ENCODE results near the gene MARCHF7. TPM values are rescaled to one million over a fixed set of nuclear protein-coding genes. Genes with fewer than 3 reads are reported as not detected.
"Not testable (repeated sequence)": the region's sequence is repeated elsewhere in the genome, so short reads cannot be mapped to it uniquely, and the experiment has no call there.

Gene MARCHF7, protein sequence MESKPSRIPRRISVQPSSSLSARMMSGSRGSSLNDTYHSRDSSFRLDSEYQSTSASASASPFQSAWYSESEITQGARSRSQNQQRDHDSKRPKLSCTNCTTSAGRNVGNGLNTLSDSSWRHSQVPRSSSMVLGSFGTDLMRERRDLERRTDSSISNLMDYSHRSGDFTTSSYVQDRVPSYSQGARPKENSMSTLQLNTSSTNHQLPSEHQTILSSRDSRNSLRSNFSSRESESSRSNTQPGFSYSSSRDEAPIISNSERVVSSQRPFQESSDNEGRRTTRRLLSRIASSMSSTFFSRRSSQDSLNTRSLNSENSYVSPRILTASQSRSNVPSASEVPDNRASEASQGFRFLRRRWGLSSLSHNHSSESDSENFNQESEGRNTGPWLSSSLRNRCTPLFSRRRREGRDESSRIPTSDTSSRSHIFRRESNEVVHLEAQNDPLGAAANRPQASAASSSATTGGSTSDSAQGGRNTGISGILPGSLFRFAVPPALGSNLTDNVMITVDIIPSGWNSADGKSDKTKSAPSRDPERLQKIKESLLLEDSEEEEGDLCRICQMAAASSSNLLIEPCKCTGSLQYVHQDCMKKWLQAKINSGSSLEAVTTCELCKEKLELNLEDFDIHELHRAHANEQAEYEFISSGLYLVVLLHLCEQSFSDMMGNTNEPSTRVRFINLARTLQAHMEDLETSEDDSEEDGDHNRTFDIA
- 76.5 and 80.3 TPM in 2 replicates for total RNA-seq

DNA sequence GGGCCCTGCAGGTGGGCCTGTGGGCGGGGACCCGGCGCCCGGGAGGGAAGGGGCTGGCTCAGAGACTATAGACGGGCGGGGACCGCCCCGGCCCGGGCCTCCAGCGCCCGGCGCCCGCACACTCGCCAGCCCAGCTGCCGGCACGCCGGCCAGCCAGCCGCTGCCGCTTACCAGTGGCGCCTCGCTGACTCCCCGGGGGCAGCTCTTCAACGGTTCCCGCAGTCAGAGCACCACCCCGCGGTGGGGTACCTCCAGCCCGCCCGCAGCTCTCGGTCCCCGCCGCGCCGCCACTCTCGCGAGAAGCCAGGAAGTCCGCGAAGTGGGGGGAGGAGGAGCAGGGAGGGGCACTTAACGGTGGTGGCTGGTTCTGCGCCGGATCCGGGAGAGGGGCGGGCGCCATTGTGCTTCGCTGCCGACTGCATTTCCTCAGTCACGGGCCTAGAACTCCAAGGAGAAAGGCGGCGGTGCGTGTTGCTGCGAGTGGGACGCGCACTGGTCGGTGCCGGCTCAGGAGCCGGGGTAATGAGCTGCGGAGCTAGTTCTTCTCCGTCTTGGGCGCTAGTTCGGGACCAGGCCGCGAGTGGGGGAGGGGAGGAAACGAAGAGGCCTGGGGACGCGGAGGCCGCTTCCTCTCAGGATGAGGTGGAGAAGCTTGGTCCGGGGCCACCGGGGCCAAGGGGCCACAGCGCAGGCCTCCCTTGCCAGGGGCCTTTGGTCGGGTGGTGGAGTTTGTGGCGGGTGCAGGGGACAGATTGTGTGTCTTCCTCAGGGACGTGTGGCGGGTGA lies at the start of gene MARCHF7:
Gene MARCHF7 (plus strand): TSS at position 364 of the 786 bp plus-strand sequence. CDS start 16,517 bp downstream, outside the sequence.
- intact Hi-C loops (cut with micrococcal nuclease): loop anchor here (1.0 to 10.0 kb wide), 10 partner anchors 97 to 1815 kb away; partner anchors contain the start of genes CCDC148, LY75, PKP4 and PSMD14

DNA sequence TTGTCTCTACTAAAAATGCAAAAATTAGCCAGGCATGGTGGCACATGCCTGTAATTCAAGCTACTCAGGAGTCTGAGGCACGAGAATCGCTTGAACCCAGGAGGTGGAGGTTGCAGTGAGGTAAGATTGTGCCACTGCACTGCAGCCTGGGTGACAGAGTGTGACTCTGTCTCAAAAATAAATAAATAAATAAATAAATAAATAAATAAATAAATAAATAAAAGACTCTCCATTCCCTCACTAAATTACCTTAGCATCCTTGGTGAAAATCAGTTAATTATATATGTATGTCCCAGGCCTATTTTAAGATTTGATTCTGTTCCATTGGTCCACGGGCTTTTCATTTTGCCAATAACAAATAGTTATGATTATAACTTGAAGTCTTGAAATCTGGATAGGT lies 44.9 kb upstream of the MARCHF7 start:
- H3K4me3 Mint-ChIP-seq; H3K36me3 Mint-ChIP-seq (ENCODE audit: low read depth); H3K27ac Mint-ChIP-seq; H3K4me1 Mint-ChIP-seq (ENCODE audit: low read depth); H3K9me3 Mint-ChIP-seq; intact Hi-C loops (cut with micrococcal nuclease); H3K27me3 Mint-ChIP-seq (ENCODE audit: insufficient read depth); DNase-seq (ENCODE audit: low spot score): not testable (repeated sequence)

More for the DNA sequence above, at the start of gene MARCHF7:
- Mint-ChIP-seq H3K9me3 (no peaks in the 10 kb centered on the region), H3K4me1 (ENCODE audit: low read depth) (peaks cover 44% of the 10 kb centered on the region), H3K36me3 (ENCODE audit: low read depth) (peaks cover 40% of the 10 kb centered on the region), H3K27me3 (ENCODE audit: insufficient read depth) (no peaks in the 10 kb centered on the region), H3K27ac (peak within 1 kb of the TSS; percentile 98), H3K4me3 (peak within 1 kb of the TSS; percentile 98)
- peak; percentile 96 for DNase-seq (ENCODE audit: low spot score)

DNA sequence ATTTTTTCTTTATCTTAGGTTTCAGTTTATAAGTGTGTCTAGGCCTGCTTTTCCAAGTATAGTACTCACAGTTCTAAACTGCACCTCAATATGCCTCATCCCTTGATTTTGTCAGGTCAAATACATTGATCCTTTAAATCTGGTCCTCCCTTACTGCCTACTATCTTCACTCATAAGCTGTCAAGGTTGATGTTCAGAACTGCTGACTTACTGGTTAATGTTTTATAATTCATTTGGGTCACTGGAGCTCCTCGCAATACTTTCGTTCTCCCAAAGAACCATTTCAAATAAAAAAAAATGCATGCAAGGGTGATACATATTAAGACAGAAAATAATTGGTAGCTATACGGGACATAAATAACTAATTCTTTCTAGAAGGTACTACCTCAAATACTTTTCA lies 41.3 kb upstream of the MARCHF7 start:
- Mint-ChIP-seq H3K36me3 (ENCODE audit: low read depth) (no peaks in the 10 kb centered on the region), H3K9me3 (no peaks in the 10 kb centered on the region), H3K27me3 (ENCODE audit: insufficient read depth) (peaks cover 2% of the 10 kb centered on the region), H3K4me3 (no peak overlapping the region), H3K4me1 (ENCODE audit: low read depth) (no peaks in the 10 kb centered on the region), H3K27ac (no peak overlapping the region)
- intact Hi-C loops (cut with micrococcal nuclease): no loop called here
- no peak for DNase-seq (ENCODE audit: low spot score)

DNA sequence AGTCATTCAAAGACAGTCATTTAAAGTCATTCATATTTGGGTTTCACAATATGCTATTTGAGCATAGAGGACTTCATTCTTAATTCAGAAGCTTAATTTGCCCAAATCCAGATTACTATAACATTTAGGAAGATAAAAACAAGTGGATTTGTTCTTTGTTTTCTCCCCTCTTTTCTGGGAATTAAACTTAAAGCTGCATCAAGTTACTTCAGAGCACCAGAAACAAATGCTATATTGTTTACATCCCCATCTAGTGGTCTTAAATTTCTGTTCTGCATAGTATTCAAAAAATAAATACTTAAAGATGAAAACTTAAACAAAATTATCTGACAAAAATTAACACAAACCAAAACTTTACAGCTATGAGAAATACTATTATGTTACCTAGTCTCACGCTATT lies 34.7 kb upstream of the MARCHF7 start:
- intact Hi-C loops (cut with micrococcal nuclease): no loop called here
- Mint-ChIP-seq H3K4me1 (ENCODE audit: low read depth) (no peaks in the 10 kb centered on the region), H3K36me3 (ENCODE audit: low read depth) (no peaks in the 10 kb centered on the region), H3K9me3 (no peaks in the 10 kb centered on the region), H3K27ac (no peak overlapping the region), H3K27me3 (ENCODE audit: insufficient read depth) (peaks cover 5% of the 10 kb centered on the region), H3K4me3 (no peak overlapping the region)
- no peak for DNase-seq (ENCODE audit: low spot score)

DNA sequence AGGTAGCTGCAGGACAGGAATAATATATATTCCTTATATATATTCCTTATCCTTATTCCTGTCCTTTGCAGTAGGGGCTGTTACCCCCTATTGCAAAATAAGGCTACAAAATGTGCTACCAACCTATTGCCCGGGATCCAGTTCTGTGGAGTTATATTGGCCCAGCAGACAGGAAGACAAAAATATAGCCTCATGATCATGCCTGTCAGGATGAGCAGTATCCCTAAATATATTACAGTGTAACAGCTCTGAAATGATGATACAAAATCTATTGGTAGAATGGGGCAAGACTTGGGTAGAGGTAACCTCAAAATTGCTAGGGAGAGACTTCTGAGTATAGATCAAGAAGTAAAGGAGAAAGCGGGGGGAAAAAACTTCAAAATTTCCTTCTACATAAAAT lies 31.6 kb upstream of the MARCHF7 start:
- H3K4me1 Mint-ChIP-seq (ENCODE audit: low read depth): no peaks in the 10 kb centered on the region
- no peak for DNase-seq (ENCODE audit: low spot score)
- no peak overlapping the region for H3K4me3 Mint-ChIP-seq
- no peaks in the 10 kb centered on the region for H3K9me3 Mint-ChIP-seq
- H3K36me3 Mint-ChIP-seq (ENCODE audit: low read depth): no peaks in the 10 kb centered on the region
- no peak overlapping the region for H3K27ac Mint-ChIP-seq
- peaks cover 5% of the 10 kb centered on the region for H3K27me3 Mint-ChIP-seq (ENCODE audit: insufficient read depth)
- intact Hi-C loops (cut with micrococcal nuclease): no loop called here

DNA sequence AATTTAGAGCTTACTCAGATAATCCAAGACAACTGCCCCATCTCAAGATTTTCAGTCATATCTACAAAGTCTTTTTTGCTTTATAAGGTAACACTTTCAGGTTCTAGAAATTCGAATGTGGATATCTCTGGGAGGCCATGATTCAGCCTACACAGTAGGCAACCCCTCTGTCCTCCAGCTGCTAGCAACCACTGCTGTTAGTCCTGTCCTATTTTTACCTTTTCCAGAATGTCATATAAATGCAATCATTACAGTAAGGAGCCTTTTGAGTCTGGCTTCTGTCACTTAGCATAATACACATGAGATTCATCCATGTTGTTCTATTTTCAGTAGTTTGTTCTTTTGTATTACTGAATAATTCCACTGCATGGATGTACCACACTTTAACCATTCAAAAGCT lies 28.5 kb upstream of the MARCHF7 start:
- Mint-ChIP-seq H3K36me3 (ENCODE audit: low read depth) (no peaks in the 10 kb centered on the region), H3K4me1 (ENCODE audit: low read depth) (no peaks in the 10 kb centered on the region), H3K27me3 (ENCODE audit: insufficient read depth) (peaks cover 5% of the 10 kb centered on the region), H3K27ac (no peak overlapping the region), H3K4me3 (no peak overlapping the region), H3K9me3 (no peaks in the 10 kb centered on the region)
- intact Hi-C loops (cut with micrococcal nuclease): no loop called here
- no peak for DNase-seq (ENCODE audit: low spot score)

DNA sequence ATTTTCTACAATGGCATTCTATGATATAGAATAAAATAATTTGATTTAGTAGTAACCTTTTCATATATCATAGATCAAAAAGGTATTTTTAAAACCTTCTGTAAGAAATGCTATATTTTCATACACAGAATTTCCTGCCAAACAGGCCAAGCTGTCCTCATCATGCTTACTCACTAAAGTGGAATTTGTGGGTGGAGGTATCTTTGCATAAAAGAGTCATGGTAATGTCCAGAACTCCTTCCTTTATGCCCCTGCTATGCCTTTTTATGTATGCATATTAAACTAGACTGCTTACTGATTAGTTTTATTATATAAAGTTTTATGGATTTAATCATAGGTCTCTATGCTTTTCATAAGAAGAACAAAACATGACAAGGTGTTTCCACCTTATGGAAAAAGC lies 27.5 kb upstream of the MARCHF7 start:
- intact Hi-C loops (cut with micrococcal nuclease): no loop called here
- Mint-ChIP-seq H3K4me1 (ENCODE audit: low read depth) (no peaks in the 10 kb centered on the region), H3K27me3 (ENCODE audit: insufficient read depth) (peaks cover 5% of the 10 kb centered on the region), H3K36me3 (ENCODE audit: low read depth) (no peaks in the 10 kb centered on the region), H3K4me3 (no peak overlapping the region), H3K27ac (no peak overlapping the region), H3K9me3 (no peaks in the 10 kb centered on the region)
- DNase-seq (ENCODE audit: low spot score): no peak

DNA sequence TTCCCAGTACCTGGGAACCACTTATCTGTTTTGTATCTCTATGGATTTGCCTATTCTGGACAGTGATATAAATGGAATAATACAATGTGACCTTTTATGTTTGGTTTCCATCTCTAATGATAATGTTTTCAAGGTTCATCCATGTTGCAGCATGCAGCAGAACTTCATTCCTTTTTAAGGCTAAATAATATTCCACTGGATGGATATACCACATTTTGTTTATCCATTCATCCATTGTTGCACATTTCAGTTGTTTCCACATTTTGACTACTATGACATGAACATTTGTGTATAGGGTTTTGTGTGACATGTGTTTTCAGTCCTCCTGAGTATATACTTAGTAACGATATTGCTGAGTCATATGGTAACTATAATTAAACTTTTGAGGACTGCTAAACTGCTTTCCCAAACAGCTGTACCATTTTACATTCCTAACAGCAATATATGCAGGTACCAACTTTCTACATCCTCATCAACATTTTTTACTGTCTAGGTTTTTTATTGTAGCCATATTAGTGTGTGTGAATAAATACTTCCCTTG lies 17.7 kb upstream of the MARCHF7 start:
- H3K36me3 Mint-ChIP-seq (ENCODE audit: low read depth): no peaks in the 10 kb centered on the region
- intact Hi-C loops (cut with micrococcal nuclease): no loop called here
- no peaks in the 10 kb centered on the region for H3K27me3 Mint-ChIP-seq (ENCODE audit: insufficient read depth)
- H3K27ac Mint-ChIP-seq: no peak overlapping the region
- no peak overlapping the region for H3K4me3 Mint-ChIP-seq
- H3K4me1 Mint-ChIP-seq (ENCODE audit: low read depth): no peaks in the 10 kb centered on the region
- peaks cover 5% of the 10 kb centered on the region for H3K9me3 Mint-ChIP-seq
- no peak for DNase-seq (ENCODE audit: low spot score)

DNA sequence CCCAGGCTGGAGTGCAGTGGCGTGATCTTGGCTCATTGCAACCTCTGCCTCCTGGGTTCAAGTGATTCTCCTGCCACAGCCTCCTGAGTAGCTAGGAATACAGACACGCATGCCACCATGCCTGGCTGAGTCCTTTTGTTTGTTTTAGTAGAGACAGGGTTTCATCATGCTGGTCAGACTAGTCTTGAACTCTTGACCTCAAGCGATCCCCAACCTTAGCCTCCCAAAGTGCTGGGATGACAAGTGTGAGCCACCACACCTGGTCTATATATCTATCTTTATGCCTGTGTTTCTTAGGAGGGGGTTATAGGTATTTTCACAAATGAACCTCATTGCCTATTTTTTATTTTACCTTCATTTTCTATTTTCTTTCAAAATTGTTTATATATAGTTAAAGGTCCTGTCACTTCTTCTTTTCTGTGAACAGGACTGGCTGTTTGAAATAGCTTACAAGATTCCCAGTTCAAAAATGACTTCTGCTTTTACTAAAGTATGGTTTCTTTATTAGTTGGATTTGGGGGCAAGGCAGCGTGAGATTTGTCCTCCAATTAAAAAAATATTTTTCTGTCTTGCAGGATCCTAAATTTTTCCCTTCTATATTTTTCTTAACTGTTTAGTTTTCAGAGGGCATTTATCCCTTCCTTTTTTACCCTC lies 16.4 kb upstream of the MARCHF7 start:
- DNase-seq (ENCODE audit: low spot score): no peak
- Mint-ChIP-seq H3K27ac (no peak overlapping the region), H3K36me3 (ENCODE audit: low read depth) (no peaks in the 10 kb centered on the region), H3K4me1 (ENCODE audit: low read depth) (no peaks in the 10 kb centered on the region), H3K27me3 (ENCODE audit: insufficient read depth) (no peaks in the 10 kb centered on the region), H3K9me3 (peaks cover 5% of the 10 kb centered on the region), H3K4me3 (no peak overlapping the region)
- intact Hi-C loops (cut with micrococcal nuclease): no loop called here

DNA sequence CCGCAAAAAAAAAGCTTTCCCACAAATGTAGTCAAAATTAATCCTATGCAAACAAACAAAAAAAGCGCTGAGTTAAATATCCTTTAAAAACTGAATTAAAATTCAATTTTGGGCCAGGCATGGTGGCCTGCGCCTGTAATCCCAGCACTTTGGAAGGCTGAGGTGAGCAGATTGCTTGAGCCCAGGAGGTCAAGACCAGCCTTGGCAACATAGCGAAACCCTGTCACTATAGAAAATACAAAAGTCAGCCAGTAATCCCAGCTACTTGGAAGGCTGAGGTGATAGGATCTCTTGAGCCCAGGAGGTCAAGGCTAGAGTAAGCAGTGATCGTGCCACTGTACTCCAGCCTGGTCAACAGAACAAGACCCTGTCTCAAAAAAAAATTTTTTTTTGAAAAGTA lies 8.8 kb upstream of the MARCHF7 start:
- H3K27ac Mint-ChIP-seq: no peak overlapping the region

DNA sequence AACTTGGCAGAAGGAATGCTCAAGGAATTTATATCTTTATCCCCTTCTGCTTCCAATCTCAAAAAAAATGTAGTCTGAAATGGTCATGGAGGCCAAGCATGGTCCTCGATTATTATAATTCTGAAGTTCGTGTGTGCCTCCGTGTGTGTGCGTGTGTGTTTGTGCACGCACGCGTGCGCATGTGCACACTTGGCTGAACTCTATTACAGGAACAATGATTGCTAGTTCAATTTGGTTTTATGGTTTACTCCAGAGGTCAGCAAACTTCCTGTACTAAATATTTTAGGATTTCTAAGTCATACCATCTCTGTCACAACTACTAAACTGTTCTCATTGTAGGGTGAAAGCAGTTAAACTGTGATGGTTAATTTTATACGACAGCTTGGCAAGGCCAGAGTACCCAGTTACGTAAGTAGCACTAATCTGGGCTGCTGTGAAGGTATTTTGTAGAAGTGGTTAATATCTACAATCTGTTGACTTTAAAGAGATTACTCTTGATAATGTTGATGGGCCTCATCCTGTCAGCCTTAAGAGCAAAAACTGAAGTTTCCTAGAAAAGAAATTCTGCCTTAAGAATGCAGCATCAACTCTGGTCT lies 5.8 kb upstream of the MARCHF7 start:
- peaks cover 4% of the 10 kb centered on the region for H3K36me3 Mint-ChIP-seq (ENCODE audit: low read depth)
- no peak overlapping the region for H3K27ac Mint-ChIP-seq
- H3K27me3 Mint-ChIP-seq (ENCODE audit: insufficient read depth): no peaks in the 10 kb centered on the region
- no peak overlapping the region for H3K4me3 Mint-ChIP-seq
- DNase-seq (ENCODE audit: low spot score): no peak
- intact Hi-C loops (cut with micrococcal nuclease): no loop called here
- H3K4me1 Mint-ChIP-seq (ENCODE audit: low read depth): peaks cover 2% of the 10 kb centered on the region
- no peaks in the 10 kb centered on the region for H3K9me3 Mint-ChIP-seq

More for the DNA sequence above, 8.8 kb upstream of the MARCHF7 start:
- Mint-ChIP-seq H3K36me3 (ENCODE audit: low read depth) (no peaks in the 10 kb centered on the region), H3K9me3 (no peaks in the 10 kb centered on the region), H3K4me1 (ENCODE audit: low read depth) (no peaks in the 10 kb centered on the region), H3K27me3 (ENCODE audit: insufficient read depth) (no peaks in the 10 kb centered on the region), H3K4me3 (no peak overlapping the region)
- no peak for DNase-seq (ENCODE audit: low spot score)
- intact Hi-C loops (cut with micrococcal nuclease): no loop called here
